HFFc6 (cell line): ENCODE data around the gene AP4S1. TPM values are rescaled to one million over a fixed set of nuclear protein-coding genes. Genes with fewer than 3 reads are reported as not detected.
"Not testable (repeated sequence)": the region's sequence is repeated elsewhere in the genome, so short reads cannot be mapped to it uniquely, and the experiment has no call there.

Source experiments
- DNase-seq: peaks from one replicate; pipeline ENCODE4 v3.0.0-alpha.2; 2018
- H3K27ac Mint-ChIP-seq: 2 replicates; pipeline ENCODE4 v1.8.0; 2020; ENCODE audit warnings: mild to moderate bottlenecking, mixed read lengths
- H3K27me3 Mint-ChIP-seq: 2 replicates; pipeline ENCODE4 v1.8.0; 2021; ENCODE audit warnings: mild to moderate bottlenecking, moderate library complexity, mixed read lengths; ENCODE audit not compliant: insufficient read depth
- H3K36me3 Mint-ChIP-seq: 2 replicates; pipeline ENCODE4 v1.8.0; 2021; ENCODE audit warnings: low read depth, mixed read lengths
- H3K4me1 Mint-ChIP-seq: 2 replicates; pipeline ENCODE4 v1.8.0; 2020; ENCODE audit warnings: low read depth, mixed read lengths
- H3K4me3 Mint-ChIP-seq: 2 replicates; pipeline ENCODE4 v1.8.0; 2020; ENCODE audit warnings: mild to moderate bottlenecking, moderate library complexity, mixed read lengths
- H3K9me3 Mint-ChIP-seq: 2 replicates; pipeline ENCODE4 v1.8.0; 2020; ENCODE audit warnings: mild to moderate bottlenecking, mixed read lengths
- total RNA-seq, 6 experiments: library from RNA; stranded (reverse); fragmentation: NEBNext Ultra II Directional; extraction: Animal tissue kit (Norgen Biotek cat#: 25700); gene quantifications; 2 replicates in 1 of 6; 3 replicates in 5 of 6; pipeline ENCODE4 v1.2.3, GENCODE V29; 2021
- TF ChIP-seq, protein P1 (sequence below): fragments of 200-600 bp; sonication (generic); IDR thresholded peaks from 2 replicates; pipeline ENCODE4 v1.5.0; 2021; ENCODE audit warnings: antibody characterized with exemption, mild to moderate bottlenecking

Gene AP4S1
- total RNA-seq, 6 experiments from 2014 or later, result 6.5 to 10.0 (median 7.5) TPM

DNA sequence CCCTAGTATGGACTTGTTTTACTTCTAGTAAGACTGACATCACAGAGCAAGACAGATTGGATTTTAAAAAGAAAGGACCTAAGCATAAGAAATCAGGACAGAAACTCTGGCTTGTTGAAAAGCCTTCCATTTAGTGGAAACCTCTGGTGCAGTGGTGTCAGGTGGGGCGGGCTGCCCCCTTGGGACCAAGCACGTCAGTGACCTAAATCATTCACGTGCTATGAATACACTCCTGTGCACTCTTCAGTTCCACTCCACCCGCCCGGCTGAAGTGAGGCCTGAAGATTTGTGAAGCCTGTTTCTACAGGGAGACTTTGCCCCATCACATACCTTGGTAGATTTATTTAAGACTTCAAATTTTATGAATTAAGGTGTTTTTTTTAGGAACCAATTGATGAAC lies 58.9 kb downstream of the AP4S1 start:
- H3K27me3 Mint-ChIP-seq, result 0 out of 2 replicates have a peak, but pooled peaks cover under 1% of the 10 kb centered on the region
- no peak overlapping the region for H3K4me3 Mint-ChIP-seq
- H3K27ac Mint-ChIP-seq, result no peak overlapping the region

DNA sequence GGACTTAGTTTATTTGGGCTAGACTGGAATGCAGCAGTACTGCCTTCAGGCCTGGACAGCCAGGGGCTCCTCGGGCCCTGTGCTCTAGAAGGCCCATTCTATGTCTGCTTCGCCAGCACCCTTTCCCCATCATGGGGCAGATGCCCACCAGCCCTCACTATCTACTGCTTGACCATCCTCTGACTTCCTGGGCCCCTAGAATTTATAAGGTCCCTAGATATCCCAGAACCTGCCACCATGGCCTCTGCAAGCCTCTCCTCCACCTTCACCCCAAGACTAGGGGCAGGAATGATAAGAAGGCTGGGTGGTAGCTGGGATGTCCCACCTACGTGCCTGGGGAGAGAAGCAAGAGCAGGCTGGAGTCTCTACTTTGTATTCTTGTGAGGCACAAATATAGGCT lies 59.6 kb downstream of the AP4S1 start:
- no peak overlapping the region for H3K27ac Mint-ChIP-seq
- H3K36me3 Mint-ChIP-seq, result no peaks in the 10 kb centered on the region
- no peaks in the 10 kb centered on the region for H3K9me3 Mint-ChIP-seq
- TF ChIP-seq, protein P1, sequence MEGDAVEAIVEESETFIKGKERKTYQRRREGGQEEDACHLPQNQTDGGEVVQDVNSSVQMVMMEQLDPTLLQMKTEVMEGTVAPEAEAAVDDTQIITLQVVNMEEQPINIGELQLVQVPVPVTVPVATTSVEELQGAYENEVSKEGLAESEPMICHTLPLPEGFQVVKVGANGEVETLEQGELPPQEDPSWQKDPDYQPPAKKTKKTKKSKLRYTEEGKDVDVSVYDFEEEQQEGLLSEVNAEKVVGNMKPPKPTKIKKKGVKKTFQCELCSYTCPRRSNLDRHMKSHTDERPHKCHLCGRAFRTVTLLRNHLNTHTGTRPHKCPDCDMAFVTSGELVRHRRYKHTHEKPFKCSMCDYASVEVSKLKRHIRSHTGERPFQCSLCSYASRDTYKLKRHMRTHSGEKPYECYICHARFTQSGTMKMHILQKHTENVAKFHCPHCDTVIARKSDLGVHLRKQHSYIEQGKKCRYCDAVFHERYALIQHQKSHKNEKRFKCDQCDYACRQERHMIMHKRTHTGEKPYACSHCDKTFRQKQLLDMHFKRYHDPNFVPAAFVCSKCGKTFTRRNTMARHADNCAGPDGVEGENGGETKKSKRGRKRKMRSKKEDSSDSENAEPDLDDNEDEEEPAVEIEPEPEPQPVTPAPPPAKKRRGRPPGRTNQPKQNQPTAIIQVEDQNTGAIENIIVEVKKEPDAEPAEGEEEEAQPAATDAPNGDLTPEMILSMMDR, result no peak
- peaks cover 6% of the 10 kb centered on the region for H3K4me1 Mint-ChIP-seq
- H3K27me3 Mint-ChIP-seq, result 0 out of 2 replicates have a peak, but pooled peaks cover 2% of the 10 kb centered on the region
- H3K4me3 Mint-ChIP-seq, result no peak overlapping the region
- DNase-seq, result no peak

More for the DNA sequence above, 58.9 kb downstream of the AP4S1 start:
- H3K9me3 Mint-ChIP-seq, result no peaks in the 10 kb centered on the region
- TF ChIP-seq, protein P1, result no peak
- no peaks in the 10 kb centered on the region for H3K36me3 Mint-ChIP-seq
- DNase-seq, result no peak
- peaks cover 9% of the 10 kb centered on the region for H3K4me1 Mint-ChIP-seq

DNA sequence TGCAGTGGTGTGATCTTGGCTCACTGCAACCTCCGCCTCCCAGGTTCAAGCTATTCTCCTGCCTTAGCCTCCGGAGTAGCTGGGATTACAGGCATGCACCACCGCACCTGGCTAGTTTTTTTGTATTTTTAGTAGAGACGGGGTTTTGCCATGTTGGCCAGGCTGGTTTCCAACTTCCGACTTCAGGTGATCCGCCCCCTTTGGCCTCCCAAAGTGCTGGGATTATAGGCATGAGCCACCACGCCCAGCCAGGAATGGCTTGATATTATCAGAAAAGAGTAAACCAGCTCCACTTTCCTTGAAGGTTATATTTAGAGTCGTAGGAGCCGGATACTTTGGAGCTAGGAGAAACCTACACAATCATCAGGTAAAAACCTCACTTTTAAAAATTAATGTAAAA lies 61.0 kb downstream of the AP4S1 start:
- H3K27ac Mint-ChIP-seq, H3K9me3 Mint-ChIP-seq, H3K36me3 Mint-ChIP-seq, DNase-seq, H3K4me3 Mint-ChIP-seq, H3K27me3 Mint-ChIP-seq: not testable (repeated sequence)
- H3K4me1 Mint-ChIP-seq, result peaks cover 13% of the 10 kb centered on the region

DNA sequence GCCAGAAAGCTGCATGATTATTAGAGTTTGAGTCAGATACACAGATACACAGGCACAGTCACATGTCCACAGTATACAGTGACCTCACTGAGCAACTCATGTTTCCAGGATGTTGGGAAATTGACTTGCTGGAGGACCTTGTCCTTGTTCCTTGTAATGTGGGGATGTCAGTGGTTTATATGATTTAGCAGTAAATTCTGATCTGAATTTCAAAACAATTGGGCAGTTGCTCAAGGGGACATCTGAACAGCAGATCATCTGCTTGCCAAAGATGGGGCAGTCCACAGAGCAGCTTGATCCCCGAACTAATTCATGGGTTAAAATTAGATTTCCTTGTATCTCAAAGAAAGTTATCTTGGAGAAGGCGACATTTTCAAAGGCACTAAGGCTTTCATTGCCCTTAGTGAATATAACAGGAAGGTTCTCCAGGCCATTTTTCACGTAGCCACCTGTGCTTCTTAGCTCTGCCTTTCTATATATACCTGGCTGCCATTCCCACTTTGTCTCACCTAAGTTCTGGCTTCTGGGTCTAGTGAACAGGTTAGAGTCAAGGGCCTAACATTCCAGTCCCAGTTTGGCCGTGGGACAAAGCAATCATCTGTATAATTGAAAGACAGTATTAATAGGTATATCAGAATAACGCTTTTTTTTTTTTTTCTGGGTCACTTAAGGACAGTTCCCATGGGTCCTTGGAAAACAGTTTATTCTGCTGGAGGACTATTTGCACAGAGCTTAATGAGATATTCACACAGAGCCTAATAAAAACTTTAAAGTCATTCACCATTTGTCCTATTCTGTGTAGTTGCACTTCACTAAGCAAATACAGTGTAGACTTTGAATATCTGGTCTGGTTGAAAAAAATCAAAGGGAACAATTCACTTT lies 65.7 kb downstream of the AP4S1 start:
- Mint-ChIP-seq H3K36me3 (no peaks in the 10 kb centered on the region), H3K27me3 (peaks cover 5% of the 10 kb centered on the region), H3K4me3 (0 out of 2 replicates have a peak overlapping the region, but pooled peaks have one; percentile 27), H3K9me3 (no peaks in the 10 kb centered on the region), H3K27ac (peak overlapping the region; percentile 96), H3K4me1 (peaks cover 22% of the 10 kb centered on the region)
- TF ChIP-seq, protein P1, result no peak
- peak; percentile 90 for DNase-seq

DNA sequence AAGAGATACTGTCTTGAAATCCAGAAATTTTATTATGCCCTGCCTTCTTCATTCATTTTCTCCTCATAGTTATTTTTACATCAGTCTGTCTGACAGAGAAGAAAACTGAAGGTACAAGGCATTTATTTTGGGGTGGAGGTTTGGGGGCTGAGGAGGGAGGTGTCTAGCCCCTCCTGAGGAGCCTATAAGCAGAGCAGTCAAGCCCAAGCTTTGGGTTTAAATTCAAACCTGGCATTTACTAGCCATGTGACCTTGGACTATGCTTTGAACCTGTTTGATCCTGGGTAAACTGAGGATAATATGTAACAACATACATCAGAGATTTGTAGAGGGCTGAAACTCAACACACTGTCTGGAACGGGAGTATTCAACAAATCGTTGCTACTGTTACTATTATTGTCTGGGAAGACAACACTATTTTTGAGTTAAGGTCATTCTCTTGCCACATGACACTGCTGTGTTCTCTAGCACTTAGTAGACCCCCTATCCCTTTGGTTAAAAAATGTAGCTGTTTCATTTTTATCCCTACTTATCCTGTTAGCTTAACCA lies 66.8 kb downstream of the AP4S1 start:
- Mint-ChIP-seq H3K9me3 (no peaks in the 10 kb centered on the region), H3K4me3 (no peak overlapping the region), H3K27ac (peak overlapping the region; percentile 36; the same call in 1 of the 2 replicates), H3K4me1 (peaks cover 27% of the 10 kb centered on the region), H3K27me3 (peaks cover 5% of the 10 kb centered on the region), H3K36me3 (peaks cover 5% of the 10 kb centered on the region; the same call in 1 of the 2 replicates)
- TF ChIP-seq, protein P1, result no peak
- no peak for DNase-seq

DNA sequence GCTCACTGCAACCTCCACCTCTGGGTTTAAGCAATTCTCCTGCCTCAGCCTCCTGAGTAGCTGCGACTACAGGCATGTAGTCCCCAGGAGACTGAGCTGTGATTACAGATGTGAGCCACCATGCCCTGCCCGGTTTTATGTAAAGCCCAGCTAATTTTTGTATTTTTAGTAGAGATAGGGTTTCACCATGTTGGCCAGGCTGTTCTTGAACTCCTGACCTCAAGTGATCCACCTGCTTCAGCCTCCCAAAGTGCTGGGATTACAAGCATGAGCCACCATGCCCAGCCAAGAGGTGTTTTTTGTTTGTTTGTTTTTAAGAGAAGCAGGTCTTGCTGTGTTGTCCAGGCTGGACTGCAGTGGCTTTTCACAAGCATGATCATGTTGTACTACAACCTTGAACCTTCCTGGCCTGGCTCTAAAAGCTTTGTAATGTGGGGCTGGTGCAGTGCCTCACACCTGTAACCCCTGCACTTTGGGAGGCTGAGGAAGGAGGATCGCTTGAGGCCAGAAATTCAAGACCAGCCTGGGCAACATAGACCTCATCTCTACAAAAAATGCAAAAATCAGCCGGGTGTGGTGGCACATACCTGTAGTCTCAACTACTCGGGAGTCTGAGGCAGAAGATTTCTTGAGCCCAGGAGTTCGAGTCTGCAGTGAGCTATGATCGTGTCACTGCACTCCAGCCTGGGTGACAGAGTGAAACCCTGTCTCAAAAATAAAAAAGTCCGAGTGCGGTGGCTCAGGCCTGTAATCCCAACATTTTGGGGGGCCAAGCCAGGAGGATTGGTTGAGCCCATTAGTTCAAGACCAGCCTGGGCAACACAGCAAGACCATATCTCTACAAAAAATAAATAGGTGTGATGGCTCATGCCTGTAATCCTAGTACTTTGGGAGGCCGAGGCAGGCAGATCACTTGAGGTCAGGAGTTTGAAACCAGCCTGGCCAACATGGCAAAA lies 68.7 kb downstream of the AP4S1 start:
- H3K4me3 Mint-ChIP-seq, H3K27me3 Mint-ChIP-seq, DNase-seq, H3K27ac Mint-ChIP-seq, H3K9me3 Mint-ChIP-seq: not testable (repeated sequence)
- Mint-ChIP-seq H3K4me1 (peaks cover 27% of the 10 kb centered on the region), H3K36me3 (peaks cover 14% of the 10 kb centered on the region)

DNA sequence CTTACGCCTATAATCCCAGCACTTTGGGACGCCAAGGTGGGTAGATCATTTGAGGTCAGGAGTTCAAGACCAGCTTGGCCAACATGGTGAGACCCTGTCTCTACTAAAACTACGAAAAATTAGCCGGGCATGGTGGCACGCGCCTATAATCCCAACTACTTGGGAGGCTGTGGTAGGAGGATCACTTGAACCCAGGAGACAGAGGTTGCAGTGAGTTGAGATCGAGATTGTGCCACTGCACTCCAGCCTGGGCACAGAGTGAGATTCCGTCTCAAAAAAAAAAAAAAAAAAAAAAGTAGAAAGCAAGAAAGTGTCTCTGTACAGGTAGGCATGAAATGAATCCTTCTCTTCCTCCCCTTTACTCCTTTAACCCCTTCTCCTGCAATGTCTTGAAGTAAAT lies 70.4 kb downstream of the AP4S1 start:
- not testable (repeated sequence) for H3K4me3 Mint-ChIP-seq, H3K27me3 Mint-ChIP-seq, DNase-seq, H3K9me3 Mint-ChIP-seq, H3K27ac Mint-ChIP-seq
- H3K36me3 Mint-ChIP-seq, result peaks cover 29% of the 10 kb centered on the region
- peaks cover 20% of the 10 kb centered on the region for H3K4me1 Mint-ChIP-seq
